IMR-90 (cell line): Measurements from ENCODE around the gene SKA2. TPM values are rescaled to one million over a fixed set of nuclear protein-coding genes. Genes with fewer than 3 reads are reported as not detected.

Source experiments
- ATAC-seq: fragments of 200-7000 bp; cut with Tn5 transposase; 2 replicates; pipeline ENCODE4 v1.9.1; 2020; ENCODE audit warnings: low read depth, mild to moderate bottlenecking, moderate library complexity
- BruUV-seq: library from RNA; stranded (reverse); fragments of 400-500 nt; replicated peaks from 2 replicates; lab custom pipeline; 2021; lab: Mats Ljungman, UMichigan
- CTCF ChIA-PET: fragments of 300-600 bp; formaldehyde crosslinking; extraction: SDS; loops from one replicate; lab custom pipeline; 2021; ENCODE audit warnings: antibody characterized with exemption; lab: Yijun Ruan, JAX
- POLR2A ChIA-PET: fragments of 300-600 bp; sonication (Branson Sonifier 250); formaldehyde crosslinking; loops from one replicate; lab custom pipeline; 2022; ENCODE audit warnings: antibody characterized with exemption; ENCODE audit not compliant: unreplicated experiment; lab: Charles Lee
- DNase-seq: peaks from one replicate; pipeline ENCODE4 v3.0.0; 2013
- H2AFZ ChIP-seq: replicated peaks from 2 replicates; pipeline ENCODE3; 2013; ENCODE audit warnings: low read length, mild to moderate bottlenecking; ENCODE audit not compliant: poor library complexity
- H2AK5ac ChIP-seq: 2 replicates; pipeline ENCODE4 v1.6.1; 2013; ENCODE audit warnings: low read depth, low read length, inconsistent platforms
- H2AK9ac ChIP-seq: replicated peaks from 2 replicates; pipeline ENCODE3; 2013; ENCODE audit warnings: mild to moderate bottlenecking, low read depth, low read length, moderate library complexity; ENCODE audit not compliant: poor library complexity
- H2BK120ac ChIP-seq: 2 replicates; pipeline ENCODE4 v1.6.1; 2013; ENCODE audit warnings: low read depth, low read length, inconsistent platforms
- H2BK15ac ChIP-seq: 3 replicates; pipeline ENCODE4 v1.6.1; 2013; ENCODE audit warnings: low read depth, low read length, inconsistent platforms
- H2BK20ac ChIP-seq: 2 replicates; pipeline ENCODE4 v1.6.1; 2013; ENCODE audit warnings: low read depth, mild to moderate bottlenecking, inconsistent platforms, low read length, moderate library complexity
- H2BK5ac ChIP-seq: 2 replicates; pipeline ENCODE4 v1.6.1; 2013; ENCODE audit warnings: mild to moderate bottlenecking, low read depth, low read length, inconsistent platforms; ENCODE audit not compliant: poor library complexity, severe bottlenecking
- H3K14ac ChIP-seq: replicated peaks from 2 replicates; pipeline ENCODE4 v1.6.1; 2013; ENCODE audit warnings: low read depth, low read length, inconsistent platforms
- H3K18ac ChIP-seq: 2 replicates; pipeline ENCODE4 v1.6.1; 2013; ENCODE audit warnings: low read depth, low read length, control low read depth
- H3K23ac ChIP-seq: 2 replicates; pipeline ENCODE4 v1.6.1; 2013; ENCODE audit warnings: low read depth, low read length, inconsistent platforms
- H3K27ac ChIP-seq: 2 replicates; pipeline ENCODE4 v1.5.1; 2013; ENCODE audit warnings: mild to moderate bottlenecking, control low read depth, low read length; ENCODE audit not compliant: insufficient read depth
- H3K27me3 ChIP-seq: 2 replicates; pipeline ENCODE4 v1.6.1; 2013; ENCODE audit warnings: low read length; ENCODE audit not compliant: control insufficient read depth, insufficient read depth
- H3K36me3 ChIP-seq: 2 replicates; pipeline ENCODE4 v1.6.1; 2013; ENCODE audit warnings: low read length, mixed read lengths; ENCODE audit not compliant: control insufficient read depth, insufficient read depth
- H3K4ac ChIP-seq: 2 replicates; pipeline ENCODE4 v1.6.1; 2013; ENCODE audit warnings: low read depth, low read length, inconsistent platforms
- H3K4me1 ChIP-seq: 2 replicates; pipeline ENCODE4 v1.6.1; 2013; ENCODE audit warnings: low read length, mixed read lengths; ENCODE audit not compliant: control insufficient read depth, insufficient read depth
- H3K4me2 ChIP-seq: 2 replicates; pipeline ENCODE4 v1.6.1; 2013; ENCODE audit warnings: low read depth, mild to moderate bottlenecking, control low read depth, low read length, moderate library complexity
- H3K4me3 ChIP-seq: 2 replicates; pipeline ENCODE4 v1.5.1; 2013; ENCODE audit warnings: low read depth, mild to moderate bottlenecking, control low read depth, low read length, moderate library complexity; ENCODE audit not compliant: insufficient read depth
- H3K56ac ChIP-seq: 2 replicates; pipeline ENCODE4 v1.6.1; 2013; ENCODE audit warnings: low read length, inconsistent platforms; ENCODE audit not compliant: insufficient read depth; ENCODE audit errors: extremely low read depth
- H3K79me1 ChIP-seq, 2 experiments: 2 replicates each; pipeline ENCODE4 v1.6.1; 2013; ENCODE audit warnings: low read length in 2 of 2, inconsistent platforms in 1 of 2, low read depth in 1 of 2
- H3K9ac ChIP-seq: 2 replicates; pipeline ENCODE4 v1.6.1; 2013; ENCODE audit warnings: low read depth, low read length, control low read depth
- H3K9me1 ChIP-seq: 2 replicates; pipeline ENCODE4 v1.6.1; 2013; ENCODE audit warnings: low read length, inconsistent platforms; ENCODE audit not compliant: insufficient read depth
- H3K9me3 ChIP-seq: 2 replicates; pipeline ENCODE4 v1.6.1; 2013; ENCODE audit warnings: low read length; ENCODE audit not compliant: control insufficient read depth, insufficient read depth
- H4K20me1 ChIP-seq: 2 replicates; pipeline ENCODE4 v1.6.1; 2013; ENCODE audit warnings: low read length, inconsistent platforms; ENCODE audit not compliant: insufficient read depth
- H4K5ac ChIP-seq: 2 replicates; pipeline ENCODE4 v1.6.1; 2013; ENCODE audit warnings: mild to moderate bottlenecking, low read depth, low read length, control low read depth
- H4K8ac ChIP-seq, 2 experiments: 2 replicates each; pipeline ENCODE4 v1.6.1; 2013; ENCODE audit warnings: low read depth in 2 of 2, low read length in 2 of 2, control low read depth in 1 of 2, inconsistent platforms in 1 of 2
- H4K91ac ChIP-seq: 2 replicates; pipeline ENCODE4 v1.6.1; 2013; ENCODE audit warnings: low read depth, low read length, inconsistent platforms; ENCODE audit not compliant: insufficient read depth
- CEBPB ChIP-seq: IDR thresholded peaks from 2 replicates; pipeline ENCODE4 v1.6.1; 2012; ENCODE audit warnings: low read depth, low read length, improper control_type of control experiment
- RAD21 ChIP-seq: IDR thresholded peaks from 2 replicates; pipeline ENCODE4 v1.6.1; 2012; ENCODE audit warnings: low read length, improper control_type of control experiment
- SMC3 ChIP-seq: fragments of 150-350 bp; IDR thresholded peaks from 2 replicates; pipeline ENCODE4 v1.6.1; 2016; ENCODE audit warnings: low read depth, mild to moderate bottlenecking, antibody characterized with exemption, low read length, moderate library complexity
- WGBS, 2 experiments: methylation state at CpG; one replicate each; pipeline versions ENCODE4 v1.1.5 to v1.1.7; 2013; ENCODE audit warnings: missing lambda C conversion rate in 2 of 2; ENCODE audit not compliant: insufficient read length in 1 of 2; ENCODE audit errors: extremely low coverage in 2 of 2; 5-methylcytosine and 5-hydroxymethylcytosine counted together
- dilution Hi-C: fragments of 300-500 bp; cut with HindIII; formaldehyde crosslinking; loops from one replicate; pipeline ENCODE4 v1.14.3; 2018; ENCODE audit warnings: low sequenced_read_pairs; ENCODE audit not compliant: unreplicated experiment
- in situ Hi-C: fragments of 300-500 bp; cut with MboI; formaldehyde crosslinking; loops from 3 replicates; pipeline ENCODE4 v1.14.3; 2019; ENCODE audit warnings: low sequenced_read_pairs, inconsistent platforms, mixed read lengths
- intact Hi-C: fragments of 100-400 bp; cut with micrococcal nuclease; formaldehyde crosslinking; loops from 2 replicates; pipeline ENCODE4 v1.10.0; 2022
- polyA plus RNA-seq, 3 experiments: library from polyadenylated mRNA; depleted of rRNA; stranded (reverse); fragments of >200 nt; gene quantifications; 2 replicates each; pipeline ENCODE4 v1.2.3, GENCODE V29; 2012; ENCODE audit warnings: low replicate concordance in 1 of 3
- total RNA-seq: library from RNA; depleted of rRNA; stranded (reverse); fragments of >200 nt; gene quantifications from 2 replicates; pipeline ENCODE4 v1.2.3, GENCODE V29; 2012
- TF ChIP-seq, protein P1 (sequence below): conservative IDR thresholded peaks from 2 replicates; pipeline ENCODE4 v1.5.1; 2012; ENCODE audit warnings: mild to moderate bottlenecking, low read depth, low read length, improper control_type of control experiment

The SKA2 gene
- total and polyA plus RNA-seq, 2 of the 4 experiments (the other 2 are of a cell fraction) = 30.4 to 38.7 TPM

DNA sequence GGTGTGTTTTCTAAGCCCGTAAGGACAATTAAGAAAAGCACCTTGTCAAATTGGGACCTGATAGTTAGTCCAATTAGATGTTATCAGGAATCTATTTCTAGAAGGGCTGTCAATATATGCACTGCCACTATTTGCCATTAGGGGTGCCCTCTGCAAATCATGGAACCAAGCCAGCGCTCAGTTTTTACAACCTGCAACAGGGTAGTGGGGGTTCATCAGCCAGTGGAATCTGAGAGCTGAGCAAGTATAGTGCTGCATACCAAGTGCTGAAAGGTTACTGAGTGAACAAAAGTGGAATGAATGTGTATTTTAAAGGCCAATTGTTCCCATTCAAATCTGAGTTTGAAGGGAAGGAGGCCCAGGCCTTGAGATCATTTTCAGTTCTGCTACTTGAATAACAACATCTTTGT is 11.0 kb upstream of the SKA2 start:
- H3K23ac ChIP-seq = no peak overlapping the region
- peak; percentile 65 for ATAC-seq
- POLR2A ChIA-PET = no interaction called here

More for the DNA sequence above, 11.0 kb upstream of the SKA2 start:
- dilution Hi-C loops (no loop called here), intact Hi-C loops (no loop called here), in situ Hi-C loops (no loop called here)
- DNase-seq = peak; percentile 60
- Histone ChIP-seq H3K4me2 (peak overlapping the region; percentile 48; the same call in 1 of the 2 replicates), H3K36me3 (peaks cover 1% of the 10 kb centered on the region; the same call in 1 of the 2 replicates), H4K91ac (no peak overlapping the region), H3K9me1 (0 out of 2 replicates have a peak, but pooled peaks cover 5% of the 10 kb centered on the region), H3K56ac (no peak overlapping the region), H3K27me3 (no peaks in the 10 kb centered on the region), H4K5ac (peak overlapping the region; percentile 14; the same call in 1 of the 2 replicates), H3K9ac (no peak overlapping the region; the same call in 1 of the 2 replicates), H2AFZ (no peak overlapping the region), H2AK9ac (no peak overlapping the region), H2BK15ac (no peak overlapping the region; the same call in 2 of the 3 replicates), H2BK120ac (peak overlapping the region; percentile 1; the same call in 1 of the 2 replicates), H3K18ac (peak overlapping the region; percentile 70; the same call in 1 of the 2 replicates), H2AK5ac (no peak overlapping the region), H3K4me1 (peaks cover 3% of the 10 kb centered on the region), H3K14ac (peak overlapping the region; percentile 3; the same call in 1 of the 2 replicates), H3K79me1 (peaks cover 23 to 42% of the 10 kb centered on the region in 2 experiments), H3K9me3 (no peaks in the 10 kb centered on the region), H2BK20ac (0 out of 2 replicates have a peak overlapping the region, but pooled peaks have one; percentile 9), H3K4me3 (no peak overlapping the region), H2BK5ac (peak overlapping the region; percentile 6), H4K20me1 (no peaks in the 10 kb centered on the region), H3K4ac (no peak overlapping the region), H3K27ac (no peak overlapping the region), H4K8ac (peak overlapping the region; percentile 14 to 28; a peak in 3 of 4 replicates)
- 50% methylated on average over 1 of the region's 2 CpGs; no CpG with 5 or more reads in 1 of the 2 experiments for WGBS, 2 experiments
- CTCF ChIA-PET = interaction anchor here (1.3 kb wide), 1 partner anchor 9 kb away, joined by 4 read pairs; no protein-coding TSS in a partner anchor
- BruUV-seq = no TSS peak
- TF ChIP-seq RAD21 = peak; percentile 22; the same call in 1 of the 2 replicates
- TF ChIP-seq SMC3 = 0 out of 2 replicates have a peak, but pooled peaks have one; percentile 4
- TF ChIP-seq, protein P1, sequence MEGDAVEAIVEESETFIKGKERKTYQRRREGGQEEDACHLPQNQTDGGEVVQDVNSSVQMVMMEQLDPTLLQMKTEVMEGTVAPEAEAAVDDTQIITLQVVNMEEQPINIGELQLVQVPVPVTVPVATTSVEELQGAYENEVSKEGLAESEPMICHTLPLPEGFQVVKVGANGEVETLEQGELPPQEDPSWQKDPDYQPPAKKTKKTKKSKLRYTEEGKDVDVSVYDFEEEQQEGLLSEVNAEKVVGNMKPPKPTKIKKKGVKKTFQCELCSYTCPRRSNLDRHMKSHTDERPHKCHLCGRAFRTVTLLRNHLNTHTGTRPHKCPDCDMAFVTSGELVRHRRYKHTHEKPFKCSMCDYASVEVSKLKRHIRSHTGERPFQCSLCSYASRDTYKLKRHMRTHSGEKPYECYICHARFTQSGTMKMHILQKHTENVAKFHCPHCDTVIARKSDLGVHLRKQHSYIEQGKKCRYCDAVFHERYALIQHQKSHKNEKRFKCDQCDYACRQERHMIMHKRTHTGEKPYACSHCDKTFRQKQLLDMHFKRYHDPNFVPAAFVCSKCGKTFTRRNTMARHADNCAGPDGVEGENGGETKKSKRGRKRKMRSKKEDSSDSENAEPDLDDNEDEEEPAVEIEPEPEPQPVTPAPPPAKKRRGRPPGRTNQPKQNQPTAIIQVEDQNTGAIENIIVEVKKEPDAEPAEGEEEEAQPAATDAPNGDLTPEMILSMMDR = peak; percentile 55
- no peak for TF ChIP-seq CEBPB
